HEK293 (cell line): Measurements from ENCODE around the gene KLHL29.

Experiments
- CTCF ChIP-seq: fragments of 450-650 bp; formaldehyde crosslinking; IDR thresholded peaks from 2 replicates; pipeline ENCODE4 v1.5.1; 2016; ENCODE audit warnings: missing biosample characterization, missing genetic modification characterization
- RBAK ChIP-seq: fragments of 450-650 bp; formaldehyde crosslinking; IDR thresholded peaks from 2 replicates; pipeline ENCODE4 v1.5.1; 2016; ENCODE audit warnings: missing biosample characterization, missing genetic modification characterization
- ZBTB17 ChIP-seq: fragments of 450-650 bp; formaldehyde crosslinking; IDR thresholded peaks from 2 replicates; pipeline ENCODE4 v1.5.1; 2016; ENCODE audit warnings: missing biosample characterization, missing genetic modification characterization
- ZNF341 ChIP-seq: fragments of 450-650 bp; formaldehyde crosslinking; IDR thresholded peaks from 2 replicates; pipeline ENCODE4; 2016; ENCODE audit warnings: low read depth, missing biosample characterization, missing genetic modification characterization

DNA sequence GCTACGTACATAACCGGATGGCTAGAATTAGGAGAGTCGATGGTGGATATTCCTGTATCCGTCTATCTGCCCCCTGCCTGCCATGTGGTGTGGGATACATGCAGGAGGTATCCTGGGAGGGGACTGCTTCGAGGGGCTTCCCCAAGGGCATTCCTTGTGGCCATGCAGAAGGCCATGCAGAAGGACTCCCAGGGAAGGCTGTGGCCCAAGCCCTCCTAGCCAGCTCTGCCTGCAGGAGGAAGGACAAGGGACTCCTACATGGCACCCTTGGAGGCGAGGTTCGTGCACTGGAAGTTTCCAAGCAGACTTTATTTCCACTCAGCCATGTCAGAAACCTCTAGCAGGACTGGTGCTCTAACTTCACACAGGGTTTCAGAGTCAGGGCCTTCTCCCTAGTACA is 136.1 kb downstream of the KLHL29 start:
- TF ChIP-seq ZNF341 (no peak), CTCF (tag by site-specific recombination) (no peak), RBAK (tag by site-specific recombination) (no peak), ZBTB17 (tag by site-specific recombination) (no peak)
